GM12878 (cell line): Measurements from ENCODE around the gene OR2D3. TPM values are rescaled to one million over a fixed set of nuclear protein-coding genes. Genes with fewer than 3 reads are reported as not detected.
"Not testable (repeated sequence)": the region's sequence is repeated elsewhere in the genome, so short reads cannot be mapped to it uniquely, and the experiment has no call there.

ENCODE experiments used
- ATAC-seq: fragments of 200-7000 bp; cut with Tn5 transposase; 3 replicates; pipeline ENCODE4 v1.9.1; 2020; ENCODE audit warnings: mild to moderate bottlenecking, moderate library complexity
- BruUV-seq: library from RNA; stranded (reverse); fragments of 400-500 nt; replicated peaks from 2 replicates; lab custom pipeline; 2021; lab: Mats Ljungman, UMichigan
- CTCF ChIA-PET: fragments of 300-600 bp; sonication (Branson Sonifier 250); formaldehyde crosslinking; extraction: SDS; loops from one replicate; lab custom pipeline; 2021; ENCODE audit warnings: inconsistent platforms; lab: Yijun Ruan, JAX
- POLR2A ChIA-PET: fragments of 350-600 bp; formaldehyde crosslinking; extraction: SDS; loops from one replicate; lab custom pipeline; 2021; ENCODE audit warnings: inconsistent platforms; lab: Charles Lee
- RAD21 ChIA-PET: fragments of 300-600 bp; sonication (Branson Sonifier 250); formaldehyde crosslinking; loops from one replicate; lab custom pipeline; 2023; ENCODE audit warnings: antibody characterized with exemption; ENCODE audit not compliant: unreplicated experiment; lab: Charles Lee
- SMC1A ChIA-PET: fragments of 300-600 bp; sonication (Branson Sonifier 250); formaldehyde crosslinking; loops from one replicate; lab custom pipeline; 2023; ENCODE audit not compliant: unreplicated experiment, uncharacterized antibody; lab: Charles Lee
- DNase-seq: peaks from one replicate; pipeline ENCODE4 v3.0.0-alpha.2; 2011; ENCODE audit warnings: low read depth, low spot score
- FAIRE-seq: peaks from 3 replicates; lab custom pipeline; 2011; peaks lifted over from hg19 to GRCh38; lab: Jason Lieb, UNC
- H2AFZ ChIP-seq: 2 replicates; pipeline ENCODE4 v1.6.0; 2011; ENCODE audit warnings: low read depth, low read length, control low read depth; ENCODE audit not compliant: control insufficient read depth
- H3K27ac ChIP-seq: 2 replicates; pipeline ENCODE4 v1.5.1; 2011; ENCODE audit warnings: control low read depth; ENCODE audit not compliant: control insufficient read depth, insufficient read depth
- H3K27me3 ChIP-seq, 2 experiments: replicated peaks in 1 of 2; 2 replicates each; pipeline versions ENCODE4 v1.6.0 to v1.6.1; 2011; ENCODE audit warnings: low read length in 1 of 2; ENCODE audit not compliant: control insufficient read depth in 2 of 2, insufficient read depth in 2 of 2
- H3K36me3 ChIP-seq, 2 experiments: 2 replicates each; pipeline ENCODE4 v1.5.1; 2011; ENCODE audit warnings: low read length in 1 of 2; ENCODE audit not compliant: control insufficient read depth in 2 of 2, insufficient read depth in 2 of 2
- H3K4me1 ChIP-seq: 2 replicates; pipeline ENCODE4 v1.6.1; 2011; ENCODE audit warnings: mild to moderate bottlenecking, low read length, moderate library complexity, mixed read lengths; ENCODE audit not compliant: control insufficient read depth, insufficient read depth
- H3K4me2 ChIP-seq: 2 replicates; pipeline ENCODE4 v1.6.0; 2011; ENCODE audit warnings: control low read depth; ENCODE audit not compliant: control insufficient read depth, insufficient read depth
- H3K4me3 ChIP-seq: fragments of 200-600 bp; sonication (generic); 2 replicates; pipeline ENCODE4 v1.5.1; 2016
- H3K79me2 ChIP-seq: 2 replicates; pipeline ENCODE4 v1.6.0; 2011; ENCODE audit warnings: low read length; ENCODE audit not compliant: control insufficient read depth, insufficient read depth
- H3K9ac ChIP-seq: 2 replicates; pipeline ENCODE4 v1.8.0; 2011; ENCODE audit warnings: low read length, control low read depth, mixed read lengths; ENCODE audit not compliant: control insufficient read depth, insufficient read depth
- H3K9me3 ChIP-seq: replicated peaks from 3 replicates; pipeline ENCODE4 v1.5.1; 2011; ENCODE audit warnings: mild to moderate bottlenecking, low read length; ENCODE audit not compliant: control insufficient read depth, insufficient read depth
- H4K20me1 ChIP-seq: 2 replicates; pipeline ENCODE4 v1.6.0; 2011; ENCODE audit not compliant: control insufficient read depth, insufficient read depth
- CBX3 ChIP-seq: fragments of 200-600 bp; sonication (generic); IDR thresholded peaks from 2 replicates; pipeline ENCODE4 v1.6.1; 2016; ENCODE audit warnings: low read depth, borderline replicate concordance
- EGR1 ChIP-seq, 2 experiments: IDR thresholded peaks; 1 replicate in 1 of 2; 2 replicates in 1 of 2; pipeline ENCODE4 v1.6.1; 2011 to 2012; ENCODE audit warnings: low read depth in 2 of 2, low read length in 2 of 2, borderline replicate concordance in 1 of 2, mild to moderate bottlenecking in 1 of 2, moderate library complexity in 1 of 2
- IKZF2 ChIP-seq, 2 experiments: fragments of 450-650 bp; IDR thresholded peaks; 2 replicates each; pipeline ENCODE4 v1.6.1; 2017; ENCODE audit warnings: mild to moderate bottlenecking in 2 of 2, moderate library complexity in 2 of 2
- NFIC ChIP-seq: IDR thresholded peaks from 2 replicates; pipeline ENCODE4 v1.6.1; 2012; ENCODE audit warnings: low read depth, mild to moderate bottlenecking, inconsistent platforms, low read length, moderate library complexity
- NR2C1 ChIP-seq: fragments of 450-650 bp; IDR thresholded peaks from 2 replicates; pipeline ENCODE4 v1.6.1; 2017; ENCODE audit warnings: antibody characterized with exemption, mild to moderate bottlenecking, moderate library complexity
- PAX8 ChIP-seq: fragments of 450-650 bp; IDR thresholded peaks from 2 replicates; pipeline ENCODE4 v1.6.1; 2017; ENCODE audit warnings: mild to moderate bottlenecking, moderate library complexity
- RAD51 ChIP-seq: fragments of 450-650 bp; IDR thresholded peaks from 2 replicates; pipeline ENCODE4 v1.6.1; 2016; ENCODE audit warnings: moderate library complexity, mild to moderate bottlenecking, inconsistent platforms
- RFX5 ChIP-seq: IDR thresholded peaks from 2 replicates; pipeline ENCODE4 v1.6.1; 2011; ENCODE audit warnings: low read depth, low read length, improper control_type of control experiment
- SMAD5 ChIP-seq: IDR thresholded peaks from 2 replicates; pipeline ENCODE4 v1.6.1; 2016; ENCODE audit warnings: antibody characterized with exemption, low read depth
- SMARCA5 ChIP-seq: fragments of 450-650 bp; IDR thresholded peaks from 2 replicates; pipeline ENCODE4 v1.6.1; 2017; ENCODE audit warnings: mild to moderate bottlenecking
- SMC3 ChIP-seq: IDR thresholded peaks from 2 replicates; pipeline ENCODE4 v1.6.1; 2011; ENCODE audit warnings: low read length, improper control_type of control experiment, borderline replicate concordance
- SP1 ChIP-seq: IDR thresholded peaks from one replicate; pipeline ENCODE4 v1.6.1; 2011; ENCODE audit warnings: low read depth, low read length
- STAT1 ChIP-seq: fragments of 450-650 bp; conservative IDR thresholded peaks from 2 replicates; pipeline ENCODE4 v1.6.1; 2014; ENCODE audit warnings: antibody characterized with exemption, mild to moderate bottlenecking
- SUZ12 ChIP-seq: fragments of 200-600 bp; sonication (generic); IDR thresholded peaks from one replicate; pipeline ENCODE4 v1.6.1; 2018; ENCODE audit warnings: antibody characterized with exemption, mild to moderate bottlenecking; ENCODE audit not compliant: unreplicated experiment
- YBX1 ChIP-seq: fragments of 450-650 bp; IDR thresholded peaks from 2 replicates; pipeline ENCODE4 v1.6.1; 2016; ENCODE audit warnings: antibody characterized with exemption
- ZBTB33 ChIP-seq: fragments of 450-650 bp; IDR thresholded peaks from 2 replicates; pipeline ENCODE4 v1.6.1; 2017; ENCODE audit warnings: mild to moderate bottlenecking
- WGBS: methylation state at CpG from one replicate; pipeline ENCODE4 v1.1.6; 2016; ENCODE audit warnings: low lambda C conversion rate; ENCODE audit not compliant: insufficient replicate concordance, insufficient coverage; ENCODE audit errors: missing lambda C conversion rate; 5-methylcytosine and 5-hydroxymethylcytosine counted together
- in situ Hi-C: fragments of 300-500 bp; cut with MboI; formaldehyde crosslinking; loops from 9 replicates; pipeline ENCODE4 v1.14.3; 2018; ENCODE audit warnings: mixed read lengths
- intact Hi-C: fragments of 100-400 bp; cut with micrococcal nuclease; formaldehyde crosslinking; loops from one replicate; pipeline ENCODE4 v1.14.2; 2022; ENCODE audit not compliant: unreplicated experiment
- polyA plus RNA-seq, 11 experiments: library from polyadenylated mRNA; depleted of rRNA in 4 of 11; unstranded in 6 of 11; stranded (reverse) in 5 of 11; fragments of >200 nt; fragmentation: Nextera tagmentation in 4 of 11; fragmentation: Illumina TruSeq in 1 of 11; extraction: Ambion mirVana in 4 of 11; extraction: Trizol in 1 of 11; gene quantifications; 1 replicate in 1 of 11; 2 replicates in 10 of 11; pipeline versions ENCODE4 v1.2.1 to v1.2.3, GENCODE V29; 2011 to 2016; ENCODE audit warnings: inconsistent platforms in 2 of 11, missing spikeins in 2 of 11, low read depth in 1 of 11
- total RNA-seq, 4 experiments: library from RNA; depleted of rRNA in 3 of 4; stranded (reverse); fragments of >200 nt in 3 of 4; fragmentation: Illumina TruSeq in 1 of 4; extraction: Trizol in 1 of 4; gene quantifications; 2 replicates each; pipeline versions ENCODE4 v1.2.1 to v1.2.3, GENCODE V29; 2013 to 2021

OR2D3 gene
- total and polyA plus RNA-seq, 10 of the 15 experiments (the other 5 are each of a cell fraction or from before 2014, with no cell fraction given), result 0.20 TPM; not detected in 9

- H3K27me3 ChIP-seq, result no peaks in the 10 kb centered on the region
- SMC1A ChIA-PET, result interaction anchor here (1.3 kb wide), 1 partner anchor 11 kb away, joined by 5 read pairs; no protein-coding TSS in a partner anchor
- no peak overlapping the region for H2AFZ ChIP-seq
- no peak overlapping the region for H3K9ac ChIP-seq
- no peak for DNase-seq
- no peaks in the 10 kb centered on the region for H3K9me3 ChIP-seq
- no peak for FAIRE-seq
- BruUV-seq, result no TSS peak
- RAD21 ChIA-PET, result no interaction called here
- TF ChIP-seq RFX5 (no peak), CBX3 (no peak), NR2C1 (no peak), SUZ12 (no peak), ZBTB33 (no peak), SMAD5 (no peak), SP1 (no peak), STAT1 (no peak), IKZF2 (IDR thresholded peaks at IDR 0.05) (no peak), YBX1 (no peak), NFIC (no peak), SMARCA5 (no peak), PAX8 (no peak), RAD51 (no peak), SMC3 (no peak), EGR1 (IDR thresholded peaks at IDR 0.05; ENCODE audit: borderline replicate concordance in 1 of 2, low read depth in 2 of 2, low read length in 2 of 2) (no peak)
- 45% methylated on average over 1 of the region's 1 CpG for WGBS
- in situ Hi-C loops (no loop called here), intact Hi-C loops (no loop called here)
- no peaks in the 10 kb centered on the region for H3K4me1 ChIP-seq
- no peak overlapping the region for H3K27ac ChIP-seq
- no peak for ATAC-seq
- no peak overlapping the region for H3K4me3 ChIP-seq
- no peaks in the 10 kb centered on the region for H3K79me2 ChIP-seq
- H3K36me3 ChIP-seq, result no peaks in the 10 kb centered on the region
- H4K20me1 ChIP-seq, result no peaks in the 10 kb centered on the region
- CTCF ChIA-PET, result no interaction called here
- H3K4me2 ChIP-seq, result no peak overlapping the region
- POLR2A ChIA-PET, result no interaction called here
These were observed 48.0 kb downstream of the OR2D3 start for GRCh38 chr11:6968816-6969215.

GRCh38 chr11:6969854-6970253 lies 49.1 kb downstream of the OR2D3 start:
- H3K9me3 ChIP-seq, RAD21 ChIA-PET, H3K27me3 ChIP-seq, H3K4me2 ChIP-seq, DNase-seq, FAIRE-seq, H4K20me1 ChIP-seq, H3K4me3 ChIP-seq, POLR2A ChIA-PET, in situ Hi-C loops, H3K9ac ChIP-seq, CTCF ChIA-PET, H3K79me2 ChIP-seq, ATAC-seq, H3K27ac ChIP-seq, H3K36me3 ChIP-seq, H3K4me1 ChIP-seq, intact Hi-C loops, BruUV-seq, H2AFZ ChIP-seq: not testable (repeated sequence)
- WGBS, result 15% methylated on average over 4 of the region's 4 CpGs
- SMC1A ChIA-PET, result interaction anchor here (1.3 kb wide), 1 partner anchor 10 kb away, joined by 5 read pairs; no protein-coding TSS in a partner anchor
